Heart left ventricle (tissue), 13 donors: ENCODE results near the gene NEURL1.

ENCODE experiments used
- POLR2A ChIP-seq, 2 donors: fragments of 450-650 bp; IDR thresholded peaks; one replicate each; pipeline ENCODE4 v1.6.1; 2017; ENCODE audit warnings: antibody characterized with exemption in 2 of 2, mild to moderate bottlenecking in 2 of 2, moderate library complexity in 2 of 2
- TF ChIP-seq, protein P1 (sequence below), 12 donors: fragments of 200-600 bp; sonication (generic) in 4 of 12; IDR thresholded peaks; one replicate each; pipeline versions ENCODE4 v1.5.0 to v1.8.0; 2018 to 2022; ENCODE audit warnings: antibody characterized with exemption in 12 of 12, mild to moderate bottlenecking in 5 of 12
- donor health status: ischemic (EF 13 %, LVEDD 7.1; RV severe dilation, severe dysfunction).
- donor health status: DM: no; HTN: yes; CAD: no.
- donor health status: DM: no; HTN: no; CAD: no.
- donor health status: ischemic (EF 25% LVEDD 6.9; RV normal size, moderate dysfunction).
- donor health status: ischemic (EF 25% LVEDD 5.7; RV mildly dilated, moderate dysfunction).
- donor health status: ischemic (EF 35%, LVEDD 5.7; RV mildly dilated, moderate dysfunction).
- donor health status: nonischemic (EF 11% LVEDD 7.7; RV severe dilation, severe dysfunction).
- donor health status: DM: yes; HTN: yes; CAD: no.
- donor health status: PGD.
- donor health status: ischemic (EF 29% LVEDD 5.4; RV normal size, mild dysfunction).
- donor health status: nonischemic (EF 23%, LVEDD 6.1; RV moderate dilation, normal function).

DNA sequence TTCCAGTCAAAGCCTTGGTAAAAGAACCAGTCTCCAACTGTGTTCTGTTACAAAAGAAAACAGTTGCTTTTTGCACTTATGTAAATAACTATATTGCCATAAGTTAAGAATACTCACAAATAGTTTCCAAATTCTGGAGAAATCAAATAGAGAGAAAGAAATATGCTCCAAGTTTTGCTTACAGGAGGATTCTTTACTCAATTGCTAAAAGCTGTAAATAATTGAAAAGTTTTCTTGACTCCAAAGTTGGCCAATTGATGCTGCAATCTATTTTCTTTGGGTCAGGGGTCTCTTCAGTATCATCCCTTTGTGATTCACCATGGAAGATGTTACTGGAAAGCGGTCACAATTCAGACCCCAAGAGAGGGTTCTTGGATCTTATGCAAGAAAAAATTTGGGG is 36.0 kb downstream of the NEURL1 start:
- TF ChIP-seq, protein P1, sequence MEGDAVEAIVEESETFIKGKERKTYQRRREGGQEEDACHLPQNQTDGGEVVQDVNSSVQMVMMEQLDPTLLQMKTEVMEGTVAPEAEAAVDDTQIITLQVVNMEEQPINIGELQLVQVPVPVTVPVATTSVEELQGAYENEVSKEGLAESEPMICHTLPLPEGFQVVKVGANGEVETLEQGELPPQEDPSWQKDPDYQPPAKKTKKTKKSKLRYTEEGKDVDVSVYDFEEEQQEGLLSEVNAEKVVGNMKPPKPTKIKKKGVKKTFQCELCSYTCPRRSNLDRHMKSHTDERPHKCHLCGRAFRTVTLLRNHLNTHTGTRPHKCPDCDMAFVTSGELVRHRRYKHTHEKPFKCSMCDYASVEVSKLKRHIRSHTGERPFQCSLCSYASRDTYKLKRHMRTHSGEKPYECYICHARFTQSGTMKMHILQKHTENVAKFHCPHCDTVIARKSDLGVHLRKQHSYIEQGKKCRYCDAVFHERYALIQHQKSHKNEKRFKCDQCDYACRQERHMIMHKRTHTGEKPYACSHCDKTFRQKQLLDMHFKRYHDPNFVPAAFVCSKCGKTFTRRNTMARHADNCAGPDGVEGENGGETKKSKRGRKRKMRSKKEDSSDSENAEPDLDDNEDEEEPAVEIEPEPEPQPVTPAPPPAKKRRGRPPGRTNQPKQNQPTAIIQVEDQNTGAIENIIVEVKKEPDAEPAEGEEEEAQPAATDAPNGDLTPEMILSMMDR (IDR thresholded peaks at IDR 0.05): no peak
- no peak for TF ChIP-seq POLR2A (IDR thresholded peaks at IDR 0.05)
